Cardiac muscle cell (in vitro differentiated cells and primary cell): Measurements from ENCODE around the gene UGCG. TPM values are rescaled to one million over a fixed set of nuclear protein-coding genes. Genes with fewer than 3 reads are reported as not detected.
A peak's percentile ranks its signal among the peaks of the same experiment; 100 is the strongest.
"Not testable (repeated sequence)": the region's sequence is repeated elsewhere in the genome, so short reads cannot be mapped to it uniquely, and the experiment has no call there.

ENCODE experiments used
- DNase-seq, 2 donors: peaks; one replicate each; pipeline versions ENCODE4 v3.0.0 to v3.0.0-alpha.2; 2010 to 2017; ENCODE audit warnings: low read depth in 1 of 2, low spot score in 1 of 2
- H3K27ac ChIP-seq: fragments of 200-600 bp; sonication (generic); 2 replicates; pipeline ENCODE4 v1.5.1; 2016
- H3K27me3 ChIP-seq: fragments of 200-600 bp; sonication (generic); 2 replicates; pipeline ENCODE4 v1.6.0; 2016; ENCODE audit warnings: control low read depth
- H3K36me3 ChIP-seq: fragments of 200-600 bp; sonication (generic); 2 replicates; pipeline ENCODE4 v1.5.1; 2016; ENCODE audit warnings: control low read depth
- H3K4me1 ChIP-seq: fragments of 200-600 bp; sonication (generic); 2 replicates; pipeline ENCODE4 v1.8.1; 2017; ENCODE audit warnings: low read depth, mild to moderate bottlenecking, mixed run types
- H3K4me3 ChIP-seq: fragments of 200-600 bp; sonication (generic); 2 replicates; pipeline ENCODE4 v1.5.1; 2016; ENCODE audit warnings: mild to moderate bottlenecking
- H3K9me3 ChIP-seq: fragments of 200-600 bp; sonication (generic); 2 replicates; pipeline ENCODE4 v1.5.1; 2017; ENCODE audit warnings: low read depth, mild to moderate bottlenecking, control low read depth
- polyA plus RNA-seq: library from polyadenylated mRNA; unstranded; fragments of >200 nt; fragmentation: Nextera tagmentation; extraction: Ambion mirVana; gene quantifications from 2 replicates; pipeline ENCODE4 v1.2.1, GENCODE V29; 2016
- total RNA-seq: library from RNA; depleted of rRNA; stranded (reverse); fragments of >200 nt; gene quantifications from 2 replicates; pipeline ENCODE4 v1.2.3, GENCODE V29; 2016
- TF ChIP-seq, protein P1 (sequence below): IDR thresholded peaks from 2 replicates; pipeline ENCODE4 v1.5.1; 2012; ENCODE audit warnings: low read depth, mild to moderate bottlenecking, low read length

Gene UGCG
- total and polyA plus RNA-seq, 2 experiments from 2014 or later: 16.4 to 18.1 TPM

DNA sequence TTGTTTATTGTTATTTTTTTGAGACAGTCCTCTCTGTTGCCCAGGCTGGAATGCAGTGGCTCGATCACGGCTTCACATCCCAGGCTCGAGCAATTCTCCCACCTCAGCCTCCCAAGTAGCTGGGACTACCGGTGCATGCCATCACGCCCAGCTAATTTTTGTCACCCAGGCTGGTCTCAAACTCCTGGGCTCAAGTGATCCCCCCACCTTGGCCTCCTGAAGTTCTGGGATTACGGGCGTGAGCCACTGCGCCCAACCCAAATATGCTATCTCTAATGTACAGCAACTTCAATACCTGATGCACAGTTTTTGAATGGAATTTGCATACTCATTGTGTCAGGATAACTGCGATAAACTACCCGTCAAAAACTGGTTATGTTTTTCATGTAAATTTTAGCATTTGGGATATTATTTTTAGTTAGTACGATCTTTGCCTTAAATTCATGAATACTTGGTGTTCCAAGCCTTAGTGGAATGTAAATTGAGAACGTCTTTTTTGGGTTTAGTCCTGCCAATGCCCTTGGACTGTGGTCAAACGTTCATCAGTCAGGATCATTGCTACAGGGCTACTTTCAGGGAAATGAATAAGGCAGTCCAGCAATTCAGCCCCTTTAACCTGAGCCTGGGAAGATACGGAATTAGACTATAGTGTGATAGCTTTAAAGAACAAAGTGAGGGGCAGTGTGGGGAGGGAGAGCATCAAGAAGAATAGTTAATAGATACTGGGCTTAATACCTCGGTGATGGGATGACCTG, 4.4 kb downstream of the UGCG start:
- H3K27ac ChIP-seq: no peak overlapping the region
- H3K4me3 ChIP-seq: no peak overlapping the region
- TF ChIP-seq, protein P1, sequence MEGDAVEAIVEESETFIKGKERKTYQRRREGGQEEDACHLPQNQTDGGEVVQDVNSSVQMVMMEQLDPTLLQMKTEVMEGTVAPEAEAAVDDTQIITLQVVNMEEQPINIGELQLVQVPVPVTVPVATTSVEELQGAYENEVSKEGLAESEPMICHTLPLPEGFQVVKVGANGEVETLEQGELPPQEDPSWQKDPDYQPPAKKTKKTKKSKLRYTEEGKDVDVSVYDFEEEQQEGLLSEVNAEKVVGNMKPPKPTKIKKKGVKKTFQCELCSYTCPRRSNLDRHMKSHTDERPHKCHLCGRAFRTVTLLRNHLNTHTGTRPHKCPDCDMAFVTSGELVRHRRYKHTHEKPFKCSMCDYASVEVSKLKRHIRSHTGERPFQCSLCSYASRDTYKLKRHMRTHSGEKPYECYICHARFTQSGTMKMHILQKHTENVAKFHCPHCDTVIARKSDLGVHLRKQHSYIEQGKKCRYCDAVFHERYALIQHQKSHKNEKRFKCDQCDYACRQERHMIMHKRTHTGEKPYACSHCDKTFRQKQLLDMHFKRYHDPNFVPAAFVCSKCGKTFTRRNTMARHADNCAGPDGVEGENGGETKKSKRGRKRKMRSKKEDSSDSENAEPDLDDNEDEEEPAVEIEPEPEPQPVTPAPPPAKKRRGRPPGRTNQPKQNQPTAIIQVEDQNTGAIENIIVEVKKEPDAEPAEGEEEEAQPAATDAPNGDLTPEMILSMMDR: no peak
- no peaks in the 10 kb centered on the region for H3K9me3 ChIP-seq
- DNase-seq: peak in 1 of 2 donors; percentile 32
- peaks cover 19% of the 10 kb centered on the region for H3K4me1 ChIP-seq
- no peaks in the 10 kb centered on the region for H3K27me3 ChIP-seq
- H3K36me3 ChIP-seq: no peaks in the 10 kb centered on the region

DNA sequence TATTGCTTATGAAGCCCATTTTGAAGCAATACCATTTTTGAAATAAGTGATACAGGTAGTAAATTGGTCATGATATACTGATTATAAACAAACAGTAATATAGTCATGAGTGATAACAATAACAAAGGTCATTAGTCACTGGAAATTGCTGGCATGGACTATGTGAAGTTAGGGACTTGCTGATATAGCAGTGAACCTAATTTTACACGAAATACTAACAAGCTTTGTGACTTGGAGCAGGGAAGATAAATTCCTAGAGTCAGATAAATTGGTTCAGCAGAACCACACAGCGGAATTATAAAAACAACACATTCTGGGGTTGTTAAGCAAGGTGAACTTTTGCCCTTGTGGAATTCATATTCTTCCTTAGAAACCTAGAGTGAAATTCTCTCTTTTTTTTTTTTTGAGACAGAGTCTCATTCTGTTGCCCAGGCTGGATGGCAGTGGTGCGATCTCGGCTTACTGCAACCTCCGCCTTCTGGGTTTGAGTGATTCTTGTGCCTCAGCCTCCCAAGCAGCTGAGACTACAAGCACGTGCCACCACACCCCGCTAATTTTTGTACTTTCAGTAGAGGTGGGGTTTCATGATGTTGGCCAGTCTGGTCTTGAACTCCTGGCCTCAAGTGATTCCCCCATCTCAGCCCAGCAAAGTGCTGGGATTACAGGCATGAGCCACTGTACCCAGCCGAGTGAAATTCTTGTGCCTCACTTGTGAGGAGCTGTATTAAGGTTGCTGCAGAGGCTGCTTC, 6.0 kb downstream of the UGCG start:
- no peaks in the 10 kb centered on the region for H3K9me3 ChIP-seq
- peaks cover 19% of the 10 kb centered on the region for H3K4me1 ChIP-seq
- no peaks in the 10 kb centered on the region for H3K36me3 ChIP-seq
- H3K27me3 ChIP-seq: no peaks in the 10 kb centered on the region
- H3K4me3 ChIP-seq: no peak overlapping the region
- peak in 1 of 2 donors; percentile 71 for DNase-seq
- H3K27ac ChIP-seq: no peak overlapping the region
- TF ChIP-seq, protein P1: no peak

DNA sequence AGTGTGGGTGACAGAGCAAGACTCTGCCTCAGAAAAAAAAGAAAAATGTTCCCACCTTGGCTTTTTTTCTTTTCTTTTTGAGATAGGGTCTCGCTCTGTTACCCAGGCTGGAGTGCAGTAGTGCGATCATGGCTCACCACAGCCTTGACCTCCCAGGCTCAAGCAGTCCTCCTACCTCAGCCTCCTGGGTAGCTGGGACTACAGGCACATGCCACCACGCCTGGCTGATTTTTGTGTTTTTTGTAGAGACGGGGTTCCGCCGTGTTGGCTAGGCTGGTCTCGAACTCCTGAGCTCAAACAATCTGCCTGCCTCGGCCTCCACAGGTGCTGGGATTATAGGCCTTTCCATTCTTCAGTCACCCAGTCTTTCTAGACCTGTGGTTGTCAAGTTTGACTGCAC, 6.9 kb downstream of the UGCG start:
- H3K36me3 ChIP-seq, H3K4me3 ChIP-seq, H3K9me3 ChIP-seq, H3K27me3 ChIP-seq, H3K27ac ChIP-seq, DNase-seq: not testable (repeated sequence)
- H3K4me1 ChIP-seq: peaks cover 10% of the 10 kb centered on the region

DNA sequence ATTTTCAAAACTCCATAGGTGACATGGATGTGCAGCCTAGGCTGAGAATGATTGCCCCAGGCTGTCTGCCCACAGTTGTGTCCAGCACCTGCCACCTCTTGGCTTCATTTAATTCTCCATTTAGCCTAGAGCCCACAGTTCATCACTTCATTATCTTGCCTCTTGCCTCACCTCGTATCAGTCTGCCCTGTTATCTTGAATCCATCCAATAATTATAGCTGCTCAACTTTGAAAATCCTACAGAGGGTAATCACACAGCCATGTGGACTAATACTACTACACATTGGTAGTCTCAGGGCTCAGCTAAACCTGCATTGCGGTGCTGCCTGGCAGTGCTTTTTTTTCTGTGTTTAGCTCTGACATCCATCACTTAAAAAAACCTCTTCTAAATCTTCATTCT, 7.4 kb downstream of the UGCG start:
- Histone ChIP-seq H3K4me3 (no peak overlapping the region), H3K36me3 (no peaks in the 10 kb centered on the region), H3K27ac (no peak overlapping the region), H3K27me3 (no peaks in the 10 kb centered on the region), H3K4me1 (peaks cover 9% of the 10 kb centered on the region), H3K9me3 (no peaks in the 10 kb centered on the region)
- DNase-seq: no peak
- TF ChIP-seq, protein P1: no peak

DNA sequence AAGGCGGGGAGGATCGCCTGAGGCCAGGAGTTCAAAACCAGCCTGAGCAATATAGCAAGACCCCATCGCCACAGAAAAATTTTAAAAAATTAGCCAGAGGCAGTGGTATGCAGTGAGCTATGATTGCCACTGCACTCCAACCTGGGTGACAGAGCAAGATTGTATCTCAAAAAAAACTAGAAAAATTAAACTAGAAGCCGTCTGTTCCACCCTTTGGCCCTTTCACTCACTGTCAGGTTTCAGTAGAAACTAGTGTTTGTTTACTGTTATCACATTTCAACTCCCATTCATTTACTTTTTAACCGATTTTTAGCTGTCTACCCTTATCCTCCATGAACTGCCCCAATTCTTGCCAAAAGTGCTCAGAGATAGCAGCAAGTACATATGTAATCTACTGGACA, 8.3 kb downstream of the UGCG start:
- Histone ChIP-seq H3K27me3 (no peaks in the 10 kb centered on the region), H3K4me3 (no peak overlapping the region)
- TF ChIP-seq, protein P1: no peak

DNA sequence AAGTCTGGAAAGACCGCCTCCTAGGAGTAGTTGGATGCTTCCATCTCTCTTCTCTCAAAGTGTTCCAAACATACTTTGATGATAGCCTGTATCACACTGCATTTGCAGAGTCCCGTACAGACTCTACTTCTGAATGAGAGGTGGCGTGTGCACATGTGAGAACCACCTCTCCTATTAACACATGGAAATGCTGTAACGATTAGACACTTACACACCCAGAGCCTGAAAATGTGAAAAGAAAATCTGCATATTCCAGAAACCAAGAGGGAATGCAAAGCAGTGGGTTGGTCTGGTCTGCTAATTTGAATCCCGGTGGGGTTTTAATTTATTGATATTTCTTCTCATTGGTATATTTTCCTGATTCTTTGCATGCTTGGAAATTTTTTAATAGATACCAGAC, 10.5 kb downstream of the UGCG start:
- TF ChIP-seq, protein P1: no peak
- Histone ChIP-seq H3K36me3 (no peaks in the 10 kb centered on the region), H3K4me3 (no peak overlapping the region), H3K4me1 (no peaks in the 10 kb centered on the region), H3K9me3 (no peaks in the 10 kb centered on the region), H3K27ac (no peak overlapping the region), H3K27me3 (no peaks in the 10 kb centered on the region)
- DNase-seq: no peak

More for the DNA sequence above, 8.3 kb downstream of the UGCG start:
- H3K9me3 ChIP-seq: no peaks in the 10 kb centered on the region
- no peak overlapping the region for H3K27ac ChIP-seq
- no peaks in the 10 kb centered on the region for H3K36me3 ChIP-seq
- DNase-seq: no peak
- peaks cover under 1% of the 10 kb centered on the region for H3K4me1 ChIP-seq
